NOMO-1 treated with dmso at 0.1 percent for 144 hours (cell line): Measurements from ENCODE around the gene DCDC2.
"Not testable (repeated sequence)": the region's sequence is repeated elsewhere in the genome, so short reads cannot be mapped to it uniquely, and the experiment has no call there.

Experiments
- DNase-seq: peaks from one replicate; lab custom pipeline; 2025; ENCODE audit not compliant: unreplicated experiment; lab: John Stamatoyannopoulos, UW

The DCDC2 gene

DNA sequence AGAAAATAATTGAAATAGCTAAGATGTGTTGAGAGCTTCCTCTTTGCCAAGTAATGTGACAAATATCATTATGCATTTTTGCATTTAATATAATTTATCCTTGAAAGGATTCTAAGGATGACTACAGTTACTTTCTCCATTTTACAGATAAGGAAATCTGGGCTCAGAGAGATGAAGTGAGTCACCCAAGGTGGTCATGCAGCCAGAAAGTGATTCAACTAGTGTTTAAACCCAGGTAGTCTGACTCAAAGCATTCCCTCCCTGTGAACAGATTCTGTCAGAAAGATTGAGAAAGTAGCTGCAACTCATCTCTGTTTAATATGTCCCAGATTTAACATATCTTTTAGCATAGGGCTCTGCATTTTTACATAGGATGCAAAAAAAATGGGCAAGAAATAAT is 203.7 kb downstream of the DCDC2 start:
- DNase-seq: no peak

DNA sequence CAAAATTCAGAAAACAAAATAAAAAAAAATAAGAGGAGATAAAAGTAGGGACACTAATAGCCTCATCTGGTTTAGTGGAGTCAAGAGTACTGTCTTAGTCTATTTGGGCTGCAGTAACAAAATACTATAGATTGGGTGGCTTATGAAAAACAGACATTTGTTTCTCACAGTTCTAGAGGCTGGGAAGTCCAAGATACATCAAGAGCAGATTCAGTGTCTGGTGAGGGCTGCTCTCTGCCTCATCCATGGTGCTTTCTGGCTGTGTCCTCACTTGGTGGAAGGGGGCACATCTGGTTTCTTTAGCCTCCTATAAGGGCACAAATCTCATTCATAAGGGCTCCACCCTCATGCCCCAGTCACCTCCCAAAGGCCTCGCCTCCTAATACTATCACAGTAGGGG is 205.8 kb downstream of the DCDC2 start:
- DNase-seq: no peak

- DNase-seq: no peak
Measured at GRCh38 chr6:24149836-24150235, 208.0 kb downstream of the DCDC2 start.

DNA sequence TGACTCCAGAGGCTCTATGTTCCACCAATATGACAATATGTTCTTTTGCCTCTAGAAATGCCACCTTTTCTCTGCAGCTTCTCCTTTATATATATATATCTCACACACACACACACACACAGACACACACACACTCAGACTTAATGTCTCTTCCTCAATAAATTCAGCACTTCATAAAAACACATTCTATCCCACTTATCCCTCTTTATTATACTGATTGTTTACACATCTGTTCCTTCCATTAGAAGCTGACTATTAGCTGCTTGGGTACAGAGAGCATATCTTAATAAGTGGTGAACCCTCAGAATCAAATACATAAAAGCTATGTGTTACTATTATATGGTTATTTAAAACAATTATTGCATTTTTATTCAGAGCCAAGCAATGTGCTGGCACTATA is 208.6 kb downstream of the DCDC2 start:
- DNase-seq: no peak

GRCh38 chr6:24148684-24149083 is 209.2 kb downstream of the DCDC2 start:
- DNase-seq: no peak

GRCh38 chr6:24148154-24148570 is 209.7 kb downstream of the DCDC2 start:
- no peak for DNase-seq

DNA sequence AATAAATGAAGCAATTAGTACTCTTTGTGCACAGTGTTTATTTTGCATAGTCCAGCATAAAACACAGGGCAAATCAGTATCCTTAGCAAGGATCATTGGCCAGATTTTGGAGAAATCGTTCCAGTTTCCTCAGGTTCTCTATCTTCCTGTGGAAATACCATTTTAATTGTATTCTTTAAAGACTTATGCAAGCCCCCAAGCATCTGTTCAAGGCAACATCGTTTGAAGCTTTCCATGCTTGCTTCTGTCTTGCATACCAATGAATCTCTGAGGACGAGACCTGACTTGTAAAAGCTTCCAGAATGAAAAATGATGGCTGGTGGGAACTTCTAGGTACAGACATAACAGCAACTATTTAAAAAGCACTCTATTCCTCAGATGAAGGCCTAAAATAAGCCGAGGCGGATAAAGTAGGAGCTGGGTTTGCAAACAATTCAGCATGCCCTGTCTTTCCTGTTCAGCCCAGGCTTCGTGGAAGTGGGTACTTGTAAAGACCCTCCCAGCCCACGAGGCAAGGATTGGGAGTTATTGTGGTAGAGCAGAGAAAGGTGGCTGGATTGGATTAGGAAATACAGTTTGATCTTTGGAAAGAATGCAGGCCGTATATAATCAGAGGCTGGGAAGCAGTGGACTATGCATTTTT is 210.2 kb downstream of the DCDC2 start:
- DNase-seq: no peak

- no peak for DNase-seq
Measured at GRCh38 chr6:24146871-24147270, 211.0 kb downstream of the DCDC2 start.

GRCh38 chr6:24145690-24146131 is 212.1 kb downstream of the DCDC2 start:
- DNase-seq: no peak

DNA sequence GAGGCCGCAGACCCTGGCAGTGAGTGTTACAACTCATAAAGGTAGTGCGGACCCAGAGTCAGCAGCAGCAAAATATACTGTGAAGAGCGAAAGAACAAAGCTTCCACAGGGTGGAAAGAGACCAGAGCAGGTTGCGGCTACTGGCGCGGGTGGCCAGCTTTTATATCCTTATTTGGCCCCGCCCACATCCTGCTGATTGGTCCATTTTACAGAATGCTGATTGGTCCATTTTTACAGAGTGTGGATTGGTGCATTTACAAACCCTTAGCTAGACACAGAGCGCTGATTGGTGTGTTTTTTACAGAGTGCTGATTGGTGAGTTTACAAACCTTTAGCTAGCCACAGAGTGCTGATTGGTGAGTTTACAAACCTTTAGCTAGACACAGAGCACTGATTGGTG is 215.1 kb downstream of the DCDC2 start:
- DNase-seq: not testable (repeated sequence)

DNA sequence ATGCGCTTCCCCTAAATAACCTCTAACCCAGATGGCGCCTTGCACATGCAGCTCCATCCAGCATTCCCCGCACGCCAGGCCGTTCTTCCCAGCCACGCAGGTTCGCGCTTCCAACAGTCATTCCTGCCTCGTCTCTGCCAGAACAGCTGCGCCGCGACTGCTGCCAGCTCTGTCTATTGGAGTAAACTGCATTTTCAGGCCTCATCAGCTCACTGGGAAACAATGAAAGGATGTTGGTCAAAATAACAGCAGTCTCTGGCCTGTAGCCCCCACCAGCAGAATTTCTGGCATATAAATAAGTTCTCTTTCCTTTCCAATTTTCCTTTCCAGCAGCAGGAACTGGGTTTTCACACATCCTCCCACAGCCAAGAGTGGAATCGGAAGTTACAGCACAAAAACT is 217.3 kb downstream of the DCDC2 start:
- DNase-seq: no peak

GRCh38 chr6:24139639-24140038 is 218.2 kb downstream of the DCDC2 start:
- DNase-seq: no peak

DNA sequence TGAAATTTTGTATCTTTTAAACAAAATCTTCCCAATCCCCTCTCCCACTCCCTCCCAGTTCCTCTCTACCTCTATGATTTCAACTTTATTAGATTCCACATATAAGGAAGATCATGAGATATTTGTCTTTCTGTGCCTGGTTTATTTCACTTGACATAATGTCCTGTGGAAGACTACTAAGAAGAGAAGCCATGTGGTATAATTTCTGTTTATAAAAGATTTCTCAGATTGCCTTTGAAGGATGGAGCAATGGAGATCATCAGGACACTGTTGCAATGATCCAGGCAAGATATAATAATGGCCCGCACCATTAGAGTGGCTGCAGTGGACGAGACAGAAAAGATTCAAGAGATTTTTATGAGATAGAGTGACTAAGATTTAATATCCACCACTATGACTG is 218.8 kb downstream of the DCDC2 start:
- no peak for DNase-seq

GRCh38 chr6:24131751-24132150 is 226.1 kb downstream of the DCDC2 start:
- DNase-seq: no peak

GRCh38 chr6:24127316-24127715 is 230.5 kb downstream of the DCDC2 start:
- no peak for DNase-seq

DNA sequence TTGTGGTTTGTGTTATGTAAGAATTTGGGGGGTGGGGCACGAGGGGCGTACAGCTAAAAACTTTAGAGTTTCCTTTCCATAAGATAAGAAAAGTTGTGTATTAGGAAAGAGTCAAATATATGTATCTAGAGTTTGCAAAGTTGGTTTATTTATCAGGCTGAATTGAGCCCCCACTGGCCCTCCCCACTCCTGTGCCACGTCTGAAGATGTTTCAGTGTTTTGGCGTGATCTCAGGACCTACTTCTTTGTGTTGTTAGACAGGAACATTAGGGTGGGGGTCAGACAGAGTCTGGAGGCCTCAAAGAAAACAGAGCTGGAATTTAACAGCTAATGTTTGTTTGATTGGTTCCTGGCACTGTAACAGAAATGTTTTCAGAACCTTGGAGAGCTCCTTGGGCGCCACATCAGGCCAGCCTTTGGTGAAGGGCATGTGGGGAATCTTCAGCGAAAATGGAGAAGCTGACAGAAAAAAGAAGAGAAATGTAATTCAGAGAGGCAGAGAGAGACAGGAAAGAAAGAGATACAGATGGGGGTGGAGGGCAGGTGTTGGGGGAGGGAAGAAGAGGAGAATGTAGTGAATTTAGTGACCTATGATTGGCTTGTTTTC is 231.2 kb downstream of the DCDC2 start:
- peak; percentile 4 for DNase-seq

- DNase-seq: no peak
Measured at GRCh38 chr6:24125980-24126379, 231.9 kb downstream of the DCDC2 start, which contains the start of gene NRSN1. Gene NRSN1 (plus strand): TSS chr6:24126215. CDS start chr6:24134328, 8,113 bp downstream.

- no peak for DNase-seq
Measured at GRCh38 chr6:24122139-24122538, 235.7 kb downstream of the DCDC2 start.
